ENCODE measurements around the gene TM4SF20. TPM values are rescaled to one million over a fixed set of nuclear protein-coding genes. Genes with fewer than 3 reads are reported as not detected.

Gene TM4SF20
- total and polyA plus RNA-seq, 2 experiments from 2014 or later = not detected

- H3K27ac Mint-ChIP-seq = no peak overlapping the region
- TF ChIP-seq CTCF (conservative IDR thresholded peaks at IDR 0.05; ENCODE audit: low read depth in 2 of 2) = no peak
- TF ChIP-seq EZH2 (IDR thresholded peaks at IDR 0.05; ENCODE audit: low read depth, unreplicated experiment) = no peak
- TF ChIP-seq POLR2AphosphoS5 (IDR thresholded peaks at IDR 0.05; ENCODE audit: low read depth) = no peak
- TF ChIP-seq ZNF331 (CRISPR knock-in tag; IDR thresholded peaks at IDR 0.05; ENCODE audit: low read depth) = no peak
- TF ChIP-seq CREB1 (CRISPR knock-in tag; IDR thresholded peaks at IDR 0.05; ENCODE audit: low read depth) = no peak
- no peak for TF ChIP-seq NANOG (IDR thresholded peaks at IDR 0.05; ENCODE audit: borderline replicate concordance)
- no peak for TF ChIP-seq ZNF114 (CRISPR knock-in tag; IDR thresholded peaks at IDR 0.05)
- TF ChIP-seq EZH2phosphoT487 (IDR thresholded peaks at IDR 0.05; ENCODE audit: unreplicated experiment) = no peak
- no peak for TF ChIP-seq REST (IDR thresholded peaks at IDR 0.05; ENCODE audit: unreplicated experiment)
- no peak for TF ChIP-seq ZNF462 (CRISPR knock-in tag; IDR thresholded peaks at IDR 0.05)
- no peak for TF ChIP-seq STAT1 (IDR thresholded peaks at IDR 0.05; ENCODE audit: unreplicated experiment)
- no peak for TF ChIP-seq JUNB (IDR thresholded peaks at IDR 0.05; ENCODE audit: unreplicated experiment)
- no peak for TF ChIP-seq ETS1 (IDR thresholded peaks at IDR 0.05)
- H3K9me3 Mint-ChIP-seq = no peaks in the 10 kb centered on the region
- H3K36me3 ChIP-seq (ENCODE audit: insufficient read depth) = no peaks in the 10 kb centered on the region
- H3K4me1 Mint-ChIP-seq = peaks cover 16% of the 10 kb centered on the region
- H3K79me2 ChIP-seq (replicated peaks; ENCODE audit: insufficient read depth) = no peaks in the 10 kb centered on the region
- H3K4me1 ChIP-seq (ENCODE audit: insufficient read depth) = peaks cover 9% of the 10 kb centered on the region
- H3K4me2 ChIP-seq = no peak overlapping the region
- H3K27me3 ChIP-seq (ENCODE audit: insufficient read depth) = no peaks in the 10 kb centered on the region
- H3K4me3 Mint-ChIP-seq = no peak overlapping the region
- H3K27ac ChIP-seq (ENCODE audit: low read depth) = no peak overlapping the region
- ATAC-seq = no peak
- DNase-seq (ENCODE audit: low spot score) = no peak
- no peak overlapping the region for H2AFZ ChIP-seq
- H3K27me3 Mint-ChIP-seq (ENCODE audit: insufficient read depth, low read depth, poor library complexity) = no peaks in the 10 kb centered on the region
- H3K9me2 ChIP-seq (ENCODE audit: insufficient read depth) = no peaks in the 10 kb centered on the region
- H3F3A ChIP-seq (replicated peaks; ENCODE audit: low read depth) = no peaks in the 10 kb centered on the region
- H4K20me1 ChIP-seq (replicated peaks; ENCODE audit: insufficient read depth) = no peaks in the 10 kb centered on the region
- H3K36me3 Mint-ChIP-seq (ENCODE audit: low read depth) = no peaks in the 10 kb centered on the region
- no peak overlapping the region for H3K4me3 ChIP-seq
Observed at GRCh38 chr2:227374158-227374557, 4.9 kb downstream of the TM4SF20 start.
